Measurements from ENCODE around the gene ARID3C.
A peak's percentile ranks its signal among the peaks of the same experiment; 100 is the strongest.

GRCh38 chr9:34638138-34638445 lies 9.2 kb upstream of the ARID3C start:
- TF ChIP-seq POLR2AphosphoS5 (IDR thresholded peaks at IDR 0.05; ENCODE audit: insufficient read depth in 1 of 2, low read depth in 1 of 2) (peak in 1 of 2 donors; percentile 64), CTCF (IDR thresholded peaks at IDR 0.05) (no peak)

All from vagina (tissue), 2 donors.